Testis (tissue), 3 donors: ENCODE data around the gene CDH4. TPM values are rescaled to one million over a fixed set of nuclear protein-coding genes. Genes with fewer than 3 reads are reported as not detected.

ENCODE experiments used
- DNase-seq: peaks from one replicate; pipeline ENCODE4 v3.0.0-alpha.2; 2019
- H3K27ac ChIP-seq, 2 donors: fragments of 200-600 bp; sonication (generic); one replicate each; pipeline ENCODE4 v1.5.1; 2019
- H3K27me3 ChIP-seq: fragments of 200-600 bp; sonication (generic); one replicate; pipeline ENCODE4 v1.5.1; 2019
- H3K36me3 ChIP-seq: fragments of 200-600 bp; sonication (generic); one replicate; pipeline ENCODE4 v1.5.1; 2017; ENCODE audit warnings: low read depth; ENCODE audit errors: missing control alignments
- H3K4me1 ChIP-seq: fragments of 200-600 bp; sonication (generic); one replicate; pipeline ENCODE4 v1.5.1; 2019
- H3K4me3 ChIP-seq, 2 donors: fragments of 200-600 bp; sonication (generic); one replicate each; pipeline ENCODE4 v1.5.1; 2017 to 2019
- H3K9me3 ChIP-seq: fragments of 200-600 bp; sonication (generic); one replicate; pipeline ENCODE4 v1.5.1; 2017
- CTCF ChIP-seq, 3 experiments: fragments of 450-650 bp in 2 of 3; fragments of 200-600 bp in 1 of 3; sonication (generic) in 1 of 3; IDR thresholded peaks; one replicate each; pipeline ENCODE4 v1.5.1; 2016 to 2019; ENCODE audit warnings: antibody characterized with exemption in 3 of 3, mild to moderate bottlenecking in 2 of 3, moderate library complexity in 1 of 3
- POLR2A ChIP-seq: fragments of 450-650 bp; IDR thresholded peaks from one replicate; pipeline ENCODE4 v1.6.1; 2017; ENCODE audit warnings: antibody characterized with exemption, mild to moderate bottlenecking, moderate library complexity
- WGBS, 2 donors: methylation state at CpG; one replicate each; pipeline ENCODE4 v1.1.5; 2018; 5-methylcytosine and 5-hydroxymethylcytosine counted together
- intact Hi-C: fragments of 100-400 bp; cut with DNase I; formaldehyde crosslinking; loops from one replicate; pipeline ENCODE4 v1.15.1; 2023; ENCODE audit warnings: low total_unique reads
- polyA plus RNA-seq: library from polyadenylated mRNA; stranded (reverse); fragments of 350-450 nt; fragmentation: Illumina TruSeq; extraction: RNeasy Lipid Tissue Mini Kit (QIAGEN cat#74804); gene quantifications from one replicate; pipeline ENCODE4 v1.2.3, GENCODE V29; 2014; ENCODE audit warnings: low read depth, low replicate concordance; ENCODE audit not compliant: insufficient read depth
- total RNA-seq, 2 donors: library from RNA; depleted of rRNA; stranded (reverse); fragments of >200 nt; gene quantifications; one replicate each; pipeline ENCODE4 v1.2.3, GENCODE V29; 2016

The CDH4 gene
- total and polyA plus RNA-seq, 3 donors from 2014 or later: 1.4 to 3.3 (median 1.9) TPM

GRCh38 chr20:61883857-61884393, 631.9 kb downstream of the CDH4 start:
- WGBS, 2 donors: 51 to 59% methylated on average over 14 of the region's 14 CpGs
- no peak overlapping the region for H3K27ac ChIP-seq
- H3K9me3 ChIP-seq: no peaks in the 10 kb centered on the region
- H3K4me3 ChIP-seq: no peak overlapping the region
- intact Hi-C loops: no loop called here
- no peaks in the 10 kb centered on the region for H3K4me1 ChIP-seq
- H3K27me3 ChIP-seq: no peaks in the 10 kb centered on the region
- TF ChIP-seq CTCF (IDR thresholded peaks at IDR 0.05) (no peak), POLR2A (no peak)
- no peaks in the 10 kb centered on the region for H3K36me3 ChIP-seq
- no peak for DNase-seq

- Histone ChIP-seq H3K27ac (no peak overlapping the region), H3K4me3 (no peak overlapping the region), H3K27me3 (no peaks in the 10 kb centered on the region), H3K9me3 (no peaks in the 10 kb centered on the region), H3K36me3 (no peaks in the 10 kb centered on the region), H3K4me1 (no peaks in the 10 kb centered on the region)
- no peak for DNase-seq
- intact Hi-C loops: no loop called here
- TF ChIP-seq POLR2A (no peak), CTCF (IDR thresholded peaks at IDR 0.05) (no peak)
- 88 to 91% methylated on average over 15 to 25 of the region's 25 CpGs for WGBS, 2 donors
Measured at GRCh38 chr20:61884571-61885389, 632.7 kb downstream of the CDH4 start.

GRCh38 chr20:61885759-61886715, 634.0 kb downstream of the CDH4 start:
- Histone ChIP-seq H3K36me3 (no peaks in the 10 kb centered on the region), H3K4me1 (no peaks in the 10 kb centered on the region), H3K4me3 (no peak overlapping the region), H3K9me3 (no peaks in the 10 kb centered on the region), H3K27ac (no peak overlapping the region), H3K27me3 (no peaks in the 10 kb centered on the region)
- TF ChIP-seq POLR2A (no peak), CTCF (IDR thresholded peaks at IDR 0.05) (no peak)
- 75 to 85% methylated on average over 8 to 21 of the region's 21 CpGs for WGBS, 2 donors
- intact Hi-C loops: no loop called here
- DNase-seq: no peak

GRCh38 chr20:61886721-61887595, 634.9 kb downstream of the CDH4 start:
- intact Hi-C loops: no loop called here
- Histone ChIP-seq H3K27me3 (no peaks in the 10 kb centered on the region), H3K9me3 (no peaks in the 10 kb centered on the region), H3K36me3 (no peaks in the 10 kb centered on the region), H3K27ac (no peak overlapping the region), H3K4me3 (no peak overlapping the region), H3K4me1 (no peaks in the 10 kb centered on the region)
- WGBS, 2 donors: 52 to 62% methylated on average over 11 to 21 of the region's 21 CpGs
- DNase-seq: peak; percentile 35
- no peak for TF ChIP-seq POLR2A
- peak in 2 of 3 experiments; percentile 61 to 69 for TF ChIP-seq CTCF (IDR thresholded peaks at IDR 0.05)
